OCI-M2 (cell line): Measurements from ENCODE around the gene MPO.

ENCODE experiments used
- DNase-seq: peaks from one replicate; lab custom pipeline; 2025; ENCODE audit not compliant: unreplicated experiment; lab: John Stamatoyannopoulos, UW

The MPO gene

GRCh38 chr17:58279736-58280479 is 827 bp downstream of the MPO start:
- DNase-seq: no peak

GRCh38 chr17:58279016-58279711 is 1.6 kb downstream of the MPO start:
- DNase-seq: no peak

DNA sequence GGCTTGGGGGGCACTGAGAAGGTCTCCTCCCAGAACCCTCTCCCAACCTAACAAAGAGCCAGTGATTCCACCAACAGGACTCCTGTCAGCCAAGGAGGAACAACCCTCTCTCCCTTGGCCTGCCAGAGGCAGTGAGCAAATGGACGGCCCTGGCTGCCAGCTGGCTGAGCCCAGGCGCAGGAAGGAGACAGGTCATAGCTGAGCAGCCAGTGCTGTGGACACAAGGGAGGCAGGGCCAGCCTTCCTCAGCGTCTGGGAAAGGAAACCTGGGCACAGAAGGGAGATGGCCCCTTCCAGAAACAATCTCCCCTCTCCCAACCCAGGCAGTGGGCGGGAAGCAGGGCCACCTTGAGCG is 2.1 kb downstream of the MPO start:
- DNase-seq: no peak

- no peak for DNase-seq
These were observed 2.7 kb downstream of the MPO start for GRCh38 chr17:58277802-58278595.

GRCh38 chr17:58277107-58277801 is 3.5 kb downstream of the MPO start:
- no peak for DNase-seq

- no peak for DNase-seq
These were observed 4.3 kb downstream of the MPO start for GRCh38 chr17:58276423-58276822.

DNA sequence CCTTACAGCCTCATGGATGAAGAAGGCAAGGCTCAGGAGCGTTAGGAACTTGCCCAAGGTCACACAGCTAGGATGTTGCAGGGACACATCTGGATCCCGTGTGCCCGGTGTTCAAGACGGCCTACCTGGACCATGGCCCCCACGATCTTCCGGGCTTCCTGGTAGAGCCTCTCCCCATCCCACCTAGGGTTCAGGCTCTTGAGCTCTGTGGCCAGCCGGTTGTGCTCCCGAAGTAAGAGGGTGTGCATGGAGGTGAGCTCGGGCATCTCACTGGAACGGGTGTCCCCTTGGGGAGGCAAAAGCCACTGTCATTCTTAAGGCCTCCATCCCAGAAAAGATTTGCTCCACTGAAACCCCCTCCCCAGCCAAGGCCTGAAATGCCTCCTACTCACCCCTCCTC is 5.3 kb downstream of the MPO start:
- DNase-seq: no peak

DNA sequence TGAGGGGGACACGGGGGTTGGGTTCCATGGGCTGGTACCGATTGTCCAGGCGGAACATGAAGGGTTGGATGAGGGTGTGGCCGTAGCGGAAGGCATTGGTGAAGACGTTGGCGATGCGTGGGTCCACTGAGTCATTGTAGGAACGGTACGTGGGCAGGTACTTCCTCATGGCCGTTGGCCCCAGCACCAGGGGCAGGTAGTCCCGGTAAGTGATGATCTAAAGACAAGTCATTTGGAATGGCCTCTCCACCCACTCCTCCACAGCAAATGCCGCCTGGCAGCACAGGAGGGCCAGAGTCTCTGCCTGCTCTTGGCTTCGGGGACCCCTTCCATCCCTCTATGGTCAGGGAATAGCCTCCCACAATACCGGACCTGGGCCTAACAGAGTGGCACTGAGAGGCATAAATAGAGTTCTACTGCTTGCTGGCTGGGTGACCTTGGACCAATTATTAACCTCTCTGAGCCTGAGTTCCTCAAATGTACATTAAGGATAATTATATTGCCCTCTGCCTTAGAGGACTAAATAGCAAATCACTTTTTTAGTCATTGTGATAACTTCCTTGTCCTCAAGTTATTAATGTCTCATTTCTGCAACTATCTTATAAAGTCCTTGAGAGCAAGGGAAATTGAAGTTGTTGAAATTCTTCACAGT is 7.2 kb downstream of the MPO start:
- DNase-seq: no peak

- DNase-seq: no peak
These were observed 8.1 kb downstream of the MPO start for GRCh38 chr17:58272367-58273280.

DNA sequence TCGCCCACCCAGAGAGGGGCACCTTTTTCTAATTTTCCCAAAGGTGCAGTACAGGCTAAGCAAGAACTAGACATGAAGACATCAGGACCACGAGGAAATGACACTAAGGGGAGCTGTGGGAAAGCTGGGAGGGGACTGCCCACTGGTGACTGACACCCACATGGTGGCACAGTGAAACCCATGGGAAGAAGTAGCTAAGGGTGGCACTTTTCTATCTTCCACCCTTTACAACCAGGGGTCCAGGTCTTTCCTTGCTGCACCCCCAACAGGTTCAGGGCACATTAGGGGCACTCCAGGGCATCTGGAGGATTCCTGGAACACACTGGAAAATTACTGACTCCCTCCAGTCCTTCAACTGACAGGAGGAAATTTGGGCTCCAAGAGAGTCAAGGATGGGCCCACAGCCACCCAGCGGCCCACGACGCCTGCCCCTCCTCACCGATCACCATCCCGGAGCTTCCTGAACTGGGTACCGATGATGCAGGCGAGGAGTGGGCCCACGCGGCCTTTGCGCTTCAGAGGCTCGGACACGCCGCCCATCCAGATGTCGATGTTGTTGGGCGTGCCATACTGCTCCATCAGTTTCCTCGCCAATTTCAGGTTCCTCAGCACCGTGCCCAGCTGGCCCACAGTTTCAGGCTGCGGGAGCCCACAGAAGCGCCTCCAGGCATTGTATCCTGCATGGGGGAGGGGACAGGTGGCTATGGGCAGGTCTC is 9.4 kb downstream of the MPO start:
- no peak for DNase-seq

GRCh38 chr17:58270476-58271215 is 10.1 kb downstream of the MPO start:
- DNase-seq: no peak

- DNase-seq: no peak
These were observed 11.0 kb downstream of the MPO start for GRCh38 chr17:58269557-58270291.

GRCh38 chr17:58268774-58269556 is 11.8 kb downstream of the MPO start:
- no peak for DNase-seq

DNA sequence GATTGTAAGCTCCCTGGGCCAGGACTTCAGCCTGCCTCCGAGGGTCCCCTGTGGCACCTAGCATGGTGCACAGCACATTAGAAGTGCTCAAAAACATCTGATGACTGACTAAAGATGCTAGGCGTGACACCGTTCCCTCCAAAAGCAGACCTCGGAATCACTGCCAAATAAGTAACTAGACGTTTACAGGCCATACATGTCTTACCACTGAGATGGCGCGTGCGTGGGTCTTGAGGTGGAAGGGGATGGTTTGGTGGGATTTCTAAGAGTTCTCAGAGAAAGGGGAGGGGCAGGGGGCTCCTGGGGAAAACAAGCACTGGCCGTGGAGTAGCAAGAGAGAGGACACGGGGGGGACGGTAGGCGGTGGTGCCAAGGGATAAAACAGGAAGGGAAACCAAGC is 12.4 kb downstream of the MPO start:
- DNase-seq: no peak

GRCh38 chr17:58267347-58268324 is 13.1 kb downstream of the MPO start:
- no peak for DNase-seq
